GM18870 (cell line): ENCODE results near the gene SMPD4.
"Not testable (repeated sequence)": the region's sequence is repeated elsewhere in the genome, so short reads cannot be mapped to it uniquely, and the experiment has no call there.

Experiments used
- ATAC-seq: cut with Tn5 transposase; IDR thresholded peaks from one replicate; pipeline ENCODE4 v1.9.1; 2021; ENCODE audit warnings: moderate library complexity; ENCODE audit not compliant: unreplicated experiment

SMPD4 gene

GRCh38 chr2:130159376-130159775 is 22.0 kb downstream of the SMPD4 start:
- not testable (repeated sequence) for ATAC-seq

GRCh38 chr2:130158631-130159030 is 22.8 kb downstream of the SMPD4 start:
- ATAC-seq, result no peak

- ATAC-seq, result peak; percentile 91
These were observed 23.4 kb downstream of the SMPD4 start for GRCh38 chr2:130157825-130158514.

GRCh38 chr2:130157354-130157753 is 24.0 kb downstream of the SMPD4 start:
- peak; percentile 30 for ATAC-seq

- ATAC-seq, result no peak
These were observed 24.8 kb downstream of the SMPD4 start for GRCh38 chr2:130156624-130157004.

- ATAC-seq, result not testable (repeated sequence)
These were observed 25.3 kb downstream of the SMPD4 start for GRCh38 chr2:130155956-130156623.

- ATAC-seq, result no peak
These were observed 26.3 kb downstream of the SMPD4 start for GRCh38 chr2:130154773-130155765.

GRCh38 chr2:130154423-130154770 is 27.0 kb downstream of the SMPD4 start:
- not testable (repeated sequence) for ATAC-seq

- not testable (repeated sequence) for ATAC-seq
These were observed 27.5 kb downstream of the SMPD4 start for GRCh38 chr2:130153721-130154422.

- ATAC-seq, result no peak
These were observed 28.4 kb downstream of the SMPD4 start for GRCh38 chr2:130152816-130153595.

GRCh38 chr2:130152136-130152815 is 29.1 kb downstream of the SMPD4 start:
- ATAC-seq, result not testable (repeated sequence)

- ATAC-seq, result not testable (repeated sequence)
These were observed 30.3 kb downstream of the SMPD4 start for GRCh38 chr2:130151145-130151512.

- no peak for ATAC-seq
These were observed 30.9 kb downstream of the SMPD4 start for GRCh38 chr2:130150181-130151144.

GRCh38 chr2:130148515-130148914 is 32.9 kb downstream of the SMPD4 start:
- not testable (repeated sequence) for ATAC-seq

- ATAC-seq, result peak; percentile 60
These were observed 36.4 kb downstream of the SMPD4 start, which contains the start of gene CCDC74B for GRCh38 chr2:130145006-130145414. Gene CCDC74B, minus strand, starts transcription at chr2:130145112. Its CDS starts 116 bp downstream, at chr2:130144996.

- ATAC-seq, result not testable (repeated sequence)
These were observed 37.9 kb downstream of the SMPD4 start for GRCh38 chr2:130143266-130144039.
